NCI-H1930 (cell line): ENCODE results near the gene TRMO.
"Not testable (repeated sequence)": the region's sequence is repeated elsewhere in the genome, so short reads cannot be mapped to it uniquely, and the experiment has no call there.

Source experiments
- DNase-seq, 2 experiments: peaks; one replicate each; lab custom pipeline; 2025; lab: John Stamatoyannopoulos, UW

The TRMO gene

GRCh38 chr9:97921959-97922724 is at the start of gene TRMO:
TRMO (minus strand) TSS chr9:97922500; CDS start chr9:97922493, 7 bp downstream.
- DNase-seq = peak; percentile 96 to 97

DNA sequence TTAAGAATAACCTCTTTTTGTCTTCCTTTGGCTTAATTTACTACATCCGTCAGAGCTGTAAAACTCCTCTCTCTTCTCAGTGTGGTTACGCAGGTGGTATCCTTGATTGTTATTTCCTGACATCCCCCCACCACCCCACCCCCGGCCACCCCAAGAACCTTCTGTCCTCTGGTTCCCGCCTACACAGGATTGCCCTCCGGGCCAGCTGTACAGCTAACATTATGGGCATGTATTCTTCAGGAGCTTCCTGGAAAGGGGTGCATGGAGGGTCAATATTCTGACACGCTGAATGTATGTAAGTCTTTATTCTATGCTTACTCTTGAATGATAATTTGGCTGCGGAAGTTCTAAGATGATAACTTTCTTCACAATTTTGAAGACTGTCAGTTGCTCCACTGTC is 47.9 kb upstream of the TRMO start:
- no peak for DNase-seq

DNA sequence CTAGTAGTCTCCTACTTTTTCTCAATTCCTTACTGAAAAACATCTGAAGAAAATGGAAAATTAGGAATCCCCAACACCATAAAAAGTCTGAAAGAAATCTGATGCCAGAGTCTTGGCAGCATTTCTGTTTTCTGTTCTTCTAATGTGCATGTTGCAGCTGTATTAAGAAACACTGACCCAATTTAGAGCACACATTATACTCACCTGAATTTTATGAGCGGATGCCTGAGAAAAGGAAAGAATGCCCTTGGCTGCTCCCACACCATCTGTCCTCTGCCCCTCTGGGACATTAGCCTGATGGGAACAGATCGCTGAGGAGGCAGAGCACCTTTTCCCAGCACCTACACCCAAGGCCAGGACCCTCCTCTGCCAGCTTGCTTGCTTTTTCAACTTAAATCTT is 46.7 kb upstream of the TRMO start:
- no peak for DNase-seq

- no peak for DNase-seq
These were observed 44.2 kb upstream of the TRMO start for GRCh38 chr9:97966493-97966892.

DNA sequence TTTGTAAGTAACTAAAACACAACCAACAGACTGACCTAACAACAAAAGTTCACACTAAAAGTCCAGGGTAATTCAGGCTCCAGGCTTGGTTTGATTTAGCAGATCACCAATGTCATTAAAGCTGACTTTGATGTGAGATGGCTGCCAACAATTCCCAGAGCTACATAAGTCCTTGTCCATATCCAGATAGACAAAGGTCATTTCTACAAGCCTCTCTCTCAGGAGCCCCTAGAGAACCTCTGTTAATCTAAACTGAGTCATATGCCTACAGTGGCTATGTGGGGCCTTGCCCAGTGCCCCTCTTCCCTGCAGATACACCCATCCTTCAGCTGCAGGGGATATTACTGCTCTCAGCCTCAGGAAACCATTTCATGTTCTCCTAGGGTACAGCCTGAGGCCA is 42.6 kb upstream of the TRMO start:
- no peak for DNase-seq

DNA sequence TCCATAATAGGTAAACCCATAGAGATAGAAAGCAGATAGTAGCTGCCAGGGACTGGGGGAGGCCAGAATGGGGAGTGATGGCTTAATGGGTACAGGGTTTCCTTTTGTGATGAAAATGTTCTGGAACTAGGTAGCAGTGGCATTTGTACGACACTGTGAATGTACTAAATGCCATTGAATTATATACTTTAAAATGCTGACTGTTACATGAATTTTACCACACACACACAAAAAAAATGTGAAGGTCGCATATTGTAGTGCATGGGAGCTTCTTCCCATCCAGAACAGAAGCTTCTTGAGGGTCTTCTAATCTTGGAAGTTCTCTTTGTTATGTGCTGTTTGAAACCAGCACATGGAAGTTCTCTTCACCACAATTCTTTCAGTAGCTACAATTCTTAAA is 40.9 kb upstream of the TRMO start:
- no peak for DNase-seq

- no peak for DNase-seq
These were observed 40.3 kb upstream of the TRMO start for GRCh38 chr9:97962575-97962974.

DNA sequence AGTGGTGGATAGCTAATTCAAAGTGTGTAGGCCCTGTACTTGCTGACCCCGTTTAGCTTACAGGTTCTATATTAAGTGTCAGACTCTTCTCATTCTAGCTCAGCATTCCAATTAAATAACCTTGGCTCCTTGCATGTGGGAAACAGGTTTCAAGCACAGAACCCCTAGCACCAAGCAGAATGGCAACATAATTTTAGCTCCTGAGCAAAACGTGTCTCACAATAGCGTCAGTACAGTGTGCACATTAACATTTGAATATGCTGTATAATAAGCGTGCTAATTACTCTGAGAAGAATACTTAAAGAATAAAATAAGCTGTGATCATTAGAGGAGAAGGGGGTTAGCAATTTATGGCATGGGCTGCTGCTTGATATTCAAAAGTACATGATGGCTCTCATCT is 39.8 kb upstream of the TRMO start:
- DNase-seq = no peak

GRCh38 chr9:97961361-97961760 is 39.1 kb upstream of the TRMO start:
- DNase-seq = no peak

GRCh38 chr9:97960678-97961328 is 38.5 kb upstream of the TRMO start:
- not testable (repeated sequence) for DNase-seq

DNA sequence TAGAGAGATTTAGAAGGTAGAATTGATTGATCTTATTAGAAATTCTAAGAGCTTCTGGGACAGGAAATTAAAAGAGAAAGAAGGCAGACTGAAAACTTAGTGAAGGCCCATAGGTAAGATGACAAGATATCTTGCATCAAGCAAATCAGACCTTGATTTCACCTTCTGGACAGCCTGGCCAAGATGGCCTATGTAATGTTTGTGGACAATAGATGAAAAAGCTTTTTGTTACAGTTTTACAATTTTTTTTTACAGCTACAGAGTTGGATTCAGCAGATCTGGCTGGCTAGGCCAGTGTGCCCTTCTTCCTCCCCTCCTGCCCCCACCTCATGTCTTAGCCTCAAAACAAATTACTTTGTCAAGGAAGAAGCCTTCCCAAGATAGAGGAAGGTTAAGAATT is 37.3 kb upstream of the TRMO start:
- DNase-seq = no peak

- DNase-seq = no peak
These were observed 36.7 kb upstream of the TRMO start for GRCh38 chr9:97958812-97959511.

DNA sequence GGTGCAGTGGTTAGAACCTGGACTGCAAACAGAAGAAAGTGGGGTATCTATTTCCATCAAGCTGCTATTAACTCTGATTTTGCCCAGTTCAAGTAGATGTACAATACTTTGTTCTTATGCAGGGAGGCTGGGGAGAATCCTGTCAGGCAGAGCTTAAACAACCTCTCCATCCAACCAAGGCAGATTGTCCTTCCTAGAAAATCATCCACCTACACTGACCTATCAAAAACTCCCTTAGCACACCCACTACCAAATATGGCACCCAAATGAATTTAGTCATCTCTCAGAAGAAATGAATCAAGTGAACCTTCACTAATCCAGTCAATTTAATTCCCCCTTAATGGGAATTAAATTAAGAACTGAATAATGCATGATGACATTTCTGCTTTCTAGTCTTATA is 34.0 kb upstream of the TRMO start:
- no peak for DNase-seq

GRCh38 chr9:97954550-97954989 is 32.3 kb upstream of the TRMO start:
- DNase-seq = peak in 1 of 2 experiments; percentile 41

DNA sequence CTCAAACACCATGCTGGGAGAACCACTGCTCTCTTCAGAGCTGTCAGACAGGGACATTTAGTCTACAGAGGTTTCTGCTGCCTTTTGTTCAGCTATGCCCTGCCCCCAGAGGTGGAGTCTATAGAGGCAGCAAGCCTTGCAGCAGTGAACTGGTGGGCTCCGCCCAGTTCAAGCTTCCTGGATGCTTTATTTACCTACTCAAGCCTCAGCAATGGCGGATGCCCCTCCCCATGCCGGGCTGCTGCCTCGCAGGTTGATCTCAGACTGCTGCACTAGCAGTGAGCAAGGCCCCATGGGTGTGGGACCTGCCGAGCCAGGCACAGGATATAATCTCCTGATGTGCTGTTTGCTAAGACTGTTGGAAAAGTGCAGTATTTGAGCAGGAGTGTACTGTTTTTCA is 28.6 kb upstream of the TRMO start:
- not testable (repeated sequence) for DNase-seq

DNA sequence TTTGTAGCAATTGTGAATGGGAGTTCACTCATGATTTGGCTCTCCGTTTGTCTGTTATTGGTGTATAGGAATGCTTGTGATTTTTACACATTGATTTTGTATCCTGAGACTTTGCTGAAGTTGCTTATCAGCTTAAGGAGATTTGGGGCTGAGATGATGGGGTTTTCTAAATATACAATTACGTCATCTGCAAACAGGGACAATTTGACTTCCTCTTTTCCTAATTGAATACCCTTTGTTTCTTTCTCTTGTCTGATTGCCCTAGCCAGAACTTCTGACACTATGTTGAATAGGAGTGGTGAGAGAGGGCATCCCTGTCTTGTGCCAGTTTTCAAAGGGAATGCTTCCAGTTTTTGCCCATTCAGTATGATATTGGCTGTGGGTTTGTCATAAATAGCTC is 24.8 kb upstream of the TRMO start:
- DNase-seq = not testable (repeated sequence)

DNA sequence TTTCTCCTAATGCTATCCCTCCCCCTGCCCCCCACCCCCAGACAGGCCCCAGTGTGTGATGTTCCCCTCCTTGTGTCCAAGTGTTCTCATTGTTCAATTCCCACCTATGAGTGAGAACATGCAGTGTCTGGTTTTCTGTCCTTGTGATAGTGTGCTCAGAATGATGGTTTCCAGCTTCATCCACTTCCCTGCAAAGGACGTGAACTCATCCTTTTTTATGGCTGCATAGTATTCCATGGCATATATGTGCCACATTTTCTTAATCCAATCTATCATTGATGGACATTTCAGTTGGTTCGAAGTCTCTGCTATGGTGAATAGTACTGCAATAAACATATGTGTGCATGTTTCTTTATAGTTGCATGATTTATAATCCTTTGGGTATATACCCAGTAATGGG is 23.2 kb upstream of the TRMO start:
- not testable (repeated sequence) for DNase-seq

GRCh38 chr9:97944612-97945011 is 22.3 kb upstream of the TRMO start:
- no peak for DNase-seq

DNA sequence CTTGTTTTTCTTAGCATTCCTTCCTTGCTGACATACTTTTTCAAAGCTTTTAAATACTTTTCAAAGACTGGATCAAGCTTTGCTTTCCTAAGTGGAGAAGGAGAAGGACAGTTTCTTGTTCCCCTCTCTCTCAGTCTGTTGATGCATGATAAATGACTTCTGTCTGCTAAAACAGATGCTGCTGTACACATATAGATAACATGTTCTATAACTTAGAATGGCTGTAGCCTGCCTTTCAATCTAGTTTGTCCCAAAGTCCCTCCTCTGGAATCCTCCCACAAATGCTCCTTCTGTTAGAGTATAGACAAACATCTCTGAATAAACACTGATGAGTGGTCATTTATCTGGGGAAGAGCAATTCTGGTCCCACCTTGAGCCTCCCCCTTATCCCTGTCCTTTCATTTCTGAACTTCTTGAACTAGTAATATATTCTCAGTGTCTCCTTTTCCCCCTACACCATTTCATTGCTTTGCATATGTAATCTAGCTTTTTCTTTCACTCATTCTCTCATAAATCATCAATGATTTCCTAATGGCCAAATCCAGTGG is 21.1 kb upstream of the TRMO start:
- no peak for DNase-seq

DNA sequence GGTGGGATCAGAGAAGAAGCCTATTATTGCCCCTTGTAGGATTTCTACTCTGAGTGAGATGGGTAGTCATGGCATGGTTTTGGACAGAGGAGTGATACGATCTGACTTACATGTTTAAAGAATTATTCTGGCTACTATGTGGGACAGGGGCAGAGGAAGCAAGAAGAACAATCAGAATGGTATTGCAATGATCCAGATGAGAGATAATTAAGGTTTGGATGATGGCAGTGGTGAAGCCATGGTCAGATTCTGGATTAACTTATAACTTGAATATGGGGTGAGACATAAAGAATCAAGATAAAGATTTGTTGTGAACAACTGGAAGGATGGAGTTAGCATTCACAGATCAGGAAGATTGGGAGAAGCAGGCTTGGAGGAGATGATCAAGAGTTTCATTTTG is 19.0 kb upstream of the TRMO start:
- no peak for DNase-seq

- no peak for DNase-seq
These were observed 18.4 kb upstream of the TRMO start for GRCh38 chr9:97940741-97941140.

DNA sequence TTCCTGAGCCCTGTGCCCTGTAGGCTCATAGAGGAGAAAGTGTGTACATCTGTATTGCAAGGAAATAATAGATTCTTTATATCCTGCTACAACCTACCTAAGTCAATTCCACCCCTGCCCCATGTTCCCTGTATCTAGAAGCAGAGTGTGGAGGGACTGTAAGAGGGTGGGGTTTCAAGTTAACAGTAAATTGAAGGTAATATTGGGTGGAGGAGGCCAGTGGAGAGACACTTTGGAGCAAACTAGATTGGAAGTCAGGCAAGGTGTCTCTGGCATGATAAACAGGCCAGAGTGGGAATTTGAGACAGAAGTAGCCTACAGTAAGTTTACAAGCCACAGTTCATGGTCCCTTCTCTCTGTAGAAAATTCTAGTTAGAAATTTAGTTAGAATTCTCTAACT is 17.9 kb upstream of the TRMO start:
- no peak for DNase-seq
